Memory B cell (primary cell): ENCODE data around the gene POLR2A.
"Not testable (repeated sequence)": the region's sequence is repeated elsewhere in the genome, so short reads cannot be mapped to it uniquely, and the experiment has no call there.

Source experiments
- ATAC-seq: fragments of 150-1000 bp; cut with Tn5 transposase; 2 replicates; pipeline ENCODE4 v1.10.0; 2021; ENCODE audit warnings: low read depth, mild to moderate bottlenecking, moderate library complexity
- DNase-seq, 2 donors: peaks; one replicate each; pipeline ENCODE4 v3.0.0; 2022; ENCODE audit warnings: low spot score in 2 of 2
- H3K27ac Mint-ChIP-seq: one replicate; pipeline ENCODE4 v1.8.0; 2022; ENCODE audit warnings: mild to moderate bottlenecking, moderate library complexity, mixed read lengths
- H3K27me3 Mint-ChIP-seq: one replicate; pipeline ENCODE4 v1.8.0; 2022; ENCODE audit warnings: mixed read lengths
- H3K36me3 Mint-ChIP-seq: one replicate; pipeline ENCODE4 v1.8.0; 2022; ENCODE audit warnings: mild to moderate bottlenecking, mixed read lengths
- H3K4me1 Mint-ChIP-seq: one replicate; pipeline ENCODE4 v1.8.0; 2022; ENCODE audit warnings: mixed read lengths
- H3K4me3 Mint-ChIP-seq: one replicate; pipeline ENCODE4 v1.8.0; 2022; ENCODE audit warnings: mild to moderate bottlenecking, moderate library complexity, mixed read lengths
- H3K9me3 Mint-ChIP-seq: one replicate; pipeline ENCODE4 v1.8.0; 2022; ENCODE audit warnings: mixed read lengths

The POLR2A gene

DNA sequence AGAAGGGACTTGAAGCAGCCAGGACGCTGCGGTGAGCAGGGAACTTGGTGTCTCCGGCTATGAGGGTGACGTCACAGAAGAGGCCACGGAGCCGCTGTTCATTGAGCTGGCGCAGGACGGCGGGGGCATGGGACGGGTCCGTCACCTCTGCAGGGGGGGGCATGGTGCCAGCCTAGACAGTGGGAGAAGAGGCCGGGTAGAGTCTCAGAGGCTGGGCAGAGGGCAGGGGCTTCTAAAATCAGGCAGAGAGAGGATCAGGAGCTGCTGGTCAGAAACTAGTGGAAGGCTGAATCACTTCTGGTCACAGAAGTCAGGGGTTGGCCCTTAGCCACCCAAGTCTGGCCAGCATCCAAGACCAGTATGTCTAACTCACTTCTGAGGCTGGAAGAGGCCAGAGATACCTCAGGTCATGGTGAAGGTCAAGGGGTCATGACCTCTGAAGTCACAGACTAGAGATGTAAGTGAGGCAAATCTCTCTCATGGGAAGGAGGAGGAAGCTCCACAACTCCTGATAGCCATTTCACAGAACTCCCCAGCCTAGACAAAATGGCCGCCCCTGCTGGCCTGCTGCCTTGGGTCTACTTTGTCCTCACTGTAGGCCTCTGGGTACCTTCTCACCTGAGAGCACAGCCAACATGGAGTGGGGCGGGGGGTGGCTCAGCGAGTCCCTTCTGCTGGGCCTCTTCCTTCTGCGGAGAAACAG lies 17.4 kb upstream of the POLR2A start:
- Mint-ChIP-seq H3K4me1 (peaks cover 15% of the 10 kb centered on the region), H3K27ac (no peak overlapping the region), H3K36me3 (peaks cover 18% of the 10 kb centered on the region), H3K4me3 (no peak overlapping the region), H3K27me3 (no peaks in the 10 kb centered on the region), H3K9me3 (no peaks in the 10 kb centered on the region)
- DNase-seq, result no peak
- no peak for ATAC-seq

GRCh38 chr17:7467498-7467897 lies 16.7 kb upstream of the POLR2A start:
- peak; percentile 53 for ATAC-seq
- no peaks in the 10 kb centered on the region for H3K27me3 Mint-ChIP-seq
- H3K4me3 Mint-ChIP-seq, result no peak overlapping the region
- H3K4me1 Mint-ChIP-seq, result peaks cover 18% of the 10 kb centered on the region
- peaks cover 18% of the 10 kb centered on the region for H3K36me3 Mint-ChIP-seq
- H3K9me3 Mint-ChIP-seq, result no peaks in the 10 kb centered on the region
- no peak for DNase-seq
- H3K27ac Mint-ChIP-seq, result no peak overlapping the region

DNA sequence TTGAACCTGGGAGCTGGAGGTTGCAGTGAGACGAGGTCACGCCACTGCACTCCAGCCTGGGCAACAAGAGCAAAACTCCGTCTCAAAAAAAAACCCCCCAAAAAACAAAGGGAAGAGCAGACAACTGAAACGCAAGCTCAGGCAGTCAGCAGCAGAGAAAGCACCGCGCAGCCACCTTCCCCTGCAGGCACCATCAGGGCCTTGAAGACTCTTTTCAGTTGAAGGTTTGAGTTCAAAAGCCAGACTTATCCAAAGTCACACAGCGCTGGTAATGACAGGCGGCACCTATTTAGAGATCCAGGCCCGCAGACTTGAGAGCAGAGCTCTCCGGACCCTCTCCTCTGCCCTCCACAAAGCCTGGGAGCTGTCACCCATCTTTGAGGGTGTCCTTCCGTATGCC lies 15.9 kb upstream of the POLR2A start:
- Mint-ChIP-seq H3K27me3 (no peaks in the 10 kb centered on the region), H3K36me3 (peaks cover 16% of the 10 kb centered on the region), H3K4me1 (peaks cover 18% of the 10 kb centered on the region), H3K4me3 (no peak overlapping the region), H3K9me3 (no peaks in the 10 kb centered on the region), H3K27ac (no peak overlapping the region)
- ATAC-seq (no peak), DNase-seq (no peak)

GRCh38 chr17:7468804-7469389 lies 15.3 kb upstream of the POLR2A start:
- H3K4me1 Mint-ChIP-seq, result peaks cover 18% of the 10 kb centered on the region
- DNase-seq (no peak), ATAC-seq (no peak)
- H3K27me3 Mint-ChIP-seq, result no peaks in the 10 kb centered on the region
- no peak overlapping the region for H3K27ac Mint-ChIP-seq
- H3K4me3 Mint-ChIP-seq, result no peak overlapping the region
- H3K9me3 Mint-ChIP-seq, result no peaks in the 10 kb centered on the region
- H3K36me3 Mint-ChIP-seq, result peaks cover 14% of the 10 kb centered on the region

DNA sequence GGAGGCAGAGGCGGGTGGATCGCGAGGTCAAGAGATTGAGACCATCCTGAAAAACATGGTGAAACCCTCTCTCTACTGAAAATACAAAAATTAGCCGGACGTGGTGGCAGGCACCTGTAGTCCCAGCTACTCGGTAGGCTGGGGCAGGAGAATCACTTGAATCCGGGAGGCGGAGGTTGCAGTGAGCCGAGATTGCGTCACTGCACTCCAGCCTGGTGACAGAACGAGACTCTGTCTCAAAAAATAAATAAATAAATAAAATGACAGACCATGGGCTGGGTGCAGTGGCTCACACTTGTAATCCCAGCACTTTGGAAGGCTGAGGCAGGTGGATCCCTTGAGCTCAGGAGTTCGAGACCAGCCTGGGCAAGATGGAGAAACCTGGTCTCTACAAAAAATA lies 14.3 kb upstream of the POLR2A start:
- H3K27ac Mint-ChIP-seq, H3K9me3 Mint-ChIP-seq, DNase-seq, H3K4me3 Mint-ChIP-seq, H3K27me3 Mint-ChIP-seq, ATAC-seq: not testable (repeated sequence)
- Mint-ChIP-seq H3K4me1 (peaks cover 18% of the 10 kb centered on the region), H3K36me3 (peaks cover 14% of the 10 kb centered on the region)

GRCh38 chr17:7470457-7470973 lies 13.7 kb upstream of the POLR2A start:
- not testable (repeated sequence) for H3K4me3 Mint-ChIP-seq, H3K27me3 Mint-ChIP-seq, ATAC-seq, H3K27ac Mint-ChIP-seq, H3K9me3 Mint-ChIP-seq, DNase-seq
- peaks cover 18% of the 10 kb centered on the region for H3K4me1 Mint-ChIP-seq
- peaks cover 14% of the 10 kb centered on the region for H3K36me3 Mint-ChIP-seq

- Mint-ChIP-seq H3K4me1 (peaks cover 22% of the 10 kb centered on the region), H3K27ac (peak overlapping the region; percentile 12), H3K27me3 (no peaks in the 10 kb centered on the region), H3K36me3 (peaks cover 5% of the 10 kb centered on the region), H3K9me3 (no peaks in the 10 kb centered on the region), H3K4me3 (no peak overlapping the region)
- ATAC-seq (no peak), DNase-seq (no peak)
Observed at GRCh38 chr17:7471729-7472128, 12.4 kb upstream of the POLR2A start.

DNA sequence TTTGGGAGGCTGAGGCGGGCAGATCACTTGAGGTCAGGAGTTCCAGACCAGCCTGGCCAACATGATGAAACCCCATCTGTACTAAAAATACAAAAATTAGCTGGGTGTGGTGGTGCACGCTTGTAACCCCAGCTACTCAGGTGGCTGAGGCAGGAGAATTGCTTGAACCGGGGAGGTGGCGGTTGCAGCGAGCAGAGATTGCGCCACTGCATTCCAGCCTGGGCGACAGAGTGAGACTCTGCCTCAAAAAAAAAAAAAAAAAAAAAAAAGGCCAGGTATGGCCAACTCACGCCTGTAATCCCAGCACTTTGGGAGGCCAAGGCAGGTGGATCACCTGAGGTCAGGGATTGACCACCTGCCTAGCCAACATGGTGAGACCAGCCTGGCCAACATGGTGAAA lies 9.4 kb upstream of the POLR2A start:
- H3K27ac Mint-ChIP-seq, H3K9me3 Mint-ChIP-seq, H3K4me3 Mint-ChIP-seq, DNase-seq, H3K36me3 Mint-ChIP-seq, H3K27me3 Mint-ChIP-seq, ATAC-seq: not testable (repeated sequence)
- peaks cover 32% of the 10 kb centered on the region for H3K4me1 Mint-ChIP-seq

DNA sequence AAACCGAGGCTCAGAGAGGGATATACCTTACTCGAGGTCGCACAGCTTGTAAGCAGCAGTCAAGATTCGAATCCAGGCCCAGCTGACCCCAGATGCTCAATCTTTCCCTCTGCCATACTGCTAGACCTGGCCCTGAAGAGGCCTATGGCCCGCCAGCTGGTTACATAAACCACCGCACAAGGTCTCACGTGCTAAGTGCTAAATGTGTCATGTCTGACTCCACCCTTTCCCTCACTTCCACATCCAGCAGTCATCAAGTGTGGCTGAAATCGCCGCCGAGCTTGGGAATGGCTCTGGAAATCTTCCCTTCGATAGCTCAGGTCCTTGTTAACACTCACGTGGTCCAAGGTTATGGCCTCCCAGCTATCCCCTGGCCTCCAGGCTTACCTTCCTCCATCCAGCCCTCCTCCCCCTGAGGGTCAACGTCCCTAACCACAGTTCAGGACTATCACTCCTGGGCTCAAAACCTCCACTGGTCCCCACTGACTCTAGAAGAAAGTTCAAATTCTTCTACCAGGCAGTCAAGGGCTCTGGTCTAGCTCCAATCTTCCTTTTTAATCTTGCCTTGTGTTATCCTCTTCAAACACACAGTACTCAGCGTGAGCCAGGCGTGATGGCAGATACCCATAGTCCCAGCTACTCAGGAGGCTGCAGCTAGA lies 8.3 kb upstream of the POLR2A start:
- H3K4me1 Mint-ChIP-seq, result peaks cover 39% of the 10 kb centered on the region
- no peak overlapping the region for H3K4me3 Mint-ChIP-seq
- no peaks in the 10 kb centered on the region for H3K36me3 Mint-ChIP-seq
- DNase-seq (no peak), ATAC-seq (no peak)
- H3K27ac Mint-ChIP-seq, result peak overlapping the region; percentile 29
- no peaks in the 10 kb centered on the region for H3K27me3 Mint-ChIP-seq
- H3K9me3 Mint-ChIP-seq, result no peaks in the 10 kb centered on the region

GRCh38 chr17:7476494-7476893 lies 7.7 kb upstream of the POLR2A start:
- H3K27ac Mint-ChIP-seq, result peak overlapping the region; percentile 29
- peaks cover 44% of the 10 kb centered on the region for H3K4me1 Mint-ChIP-seq
- H3K27me3 Mint-ChIP-seq, result no peaks in the 10 kb centered on the region
- no peaks in the 10 kb centered on the region for H3K9me3 Mint-ChIP-seq
- no peak for DNase-seq
- no peaks in the 10 kb centered on the region for H3K36me3 Mint-ChIP-seq
- ATAC-seq, result no peak
- H3K4me3 Mint-ChIP-seq, result no peak overlapping the region

- Mint-ChIP-seq H3K9me3 (no peaks in the 10 kb centered on the region), H3K36me3 (no peaks in the 10 kb centered on the region), H3K4me1 (peaks cover 46% of the 10 kb centered on the region), H3K27ac (peak overlapping the region; percentile 14), H3K27me3 (no peaks in the 10 kb centered on the region), H3K4me3 (no peak overlapping the region)
- no peak for ATAC-seq
- no peak for DNase-seq
Observed at GRCh38 chr17:7476951-7477350, 7.2 kb upstream of the POLR2A start.

- ATAC-seq (no peak), DNase-seq (no peak)
- Mint-ChIP-seq H3K9me3 (no peaks in the 10 kb centered on the region), H3K27ac (peak overlapping the region; percentile 93), H3K36me3 (no peaks in the 10 kb centered on the region), H3K27me3 (no peaks in the 10 kb centered on the region), H3K4me1 (peaks cover 50% of the 10 kb centered on the region), H3K4me3 (peak overlapping the region; percentile 91)
Observed at GRCh38 chr17:7477392-7478275, 6.5 kb upstream of the POLR2A start.

GRCh38 chr17:7478276-7479212 lies 5.6 kb upstream of the POLR2A start:
- no peaks in the 10 kb centered on the region for H3K36me3 Mint-ChIP-seq
- H3K27ac Mint-ChIP-seq, result peak overlapping the region; percentile 93
- ATAC-seq, result peak; percentile 51
- H3K4me3 Mint-ChIP-seq, result peak overlapping the region; percentile 91
- peak; percentile 59 to 62 for DNase-seq
- no peaks in the 10 kb centered on the region for H3K9me3 Mint-ChIP-seq
- H3K27me3 Mint-ChIP-seq, result no peaks in the 10 kb centered on the region
- H3K4me1 Mint-ChIP-seq, result peaks cover 55% of the 10 kb centered on the region
